GM18517 (cell line): ENCODE results near the gene ASTN2.
A peak's percentile ranks its signal among the peaks of the same experiment; 100 is the strongest.

ENCODE experiments used
- ATAC-seq: cut with Tn5 transposase; IDR thresholded peaks from one replicate; pipeline ENCODE4 v1.9.1; 2021; ENCODE audit warnings: mild to moderate bottlenecking, moderate library complexity; ENCODE audit not compliant: unreplicated experiment

ASTN2 gene

GRCh38 chr9:116409638-116410037 lies 1005.2 kb downstream of the ASTN2 start:
- no peak for ATAC-seq

- ATAC-seq = no peak
Observed at GRCh38 chr9:116409129-116409528, 1005.7 kb downstream of the ASTN2 start.

- no peak for ATAC-seq
Observed at GRCh38 chr9:116406469-116406868, 1008.4 kb downstream of the ASTN2 start.

GRCh38 chr9:116405321-116405720 lies 1009.5 kb downstream of the ASTN2 start:
- no peak for ATAC-seq

DNA sequence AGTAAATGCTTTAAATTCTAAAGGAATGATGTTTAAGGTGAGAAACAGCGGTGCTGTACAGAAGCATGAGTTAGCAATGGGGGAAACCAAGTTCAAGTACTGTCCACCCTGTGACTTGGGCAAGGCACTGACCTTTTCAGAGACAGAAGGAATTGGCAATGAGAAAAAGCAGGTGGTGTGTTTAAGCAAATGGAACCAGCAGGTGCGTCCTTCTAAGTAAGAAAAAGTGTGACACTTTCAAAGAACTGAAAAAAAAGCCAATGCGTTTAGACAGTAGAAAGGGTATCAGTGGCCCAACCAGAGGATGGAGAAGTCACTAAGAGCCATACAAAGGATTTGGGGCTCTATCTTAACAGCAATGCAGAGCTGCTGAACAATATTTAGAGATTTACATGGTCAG lies 1010.6 kb downstream of the ASTN2 start:
- no peak for ATAC-seq

DNA sequence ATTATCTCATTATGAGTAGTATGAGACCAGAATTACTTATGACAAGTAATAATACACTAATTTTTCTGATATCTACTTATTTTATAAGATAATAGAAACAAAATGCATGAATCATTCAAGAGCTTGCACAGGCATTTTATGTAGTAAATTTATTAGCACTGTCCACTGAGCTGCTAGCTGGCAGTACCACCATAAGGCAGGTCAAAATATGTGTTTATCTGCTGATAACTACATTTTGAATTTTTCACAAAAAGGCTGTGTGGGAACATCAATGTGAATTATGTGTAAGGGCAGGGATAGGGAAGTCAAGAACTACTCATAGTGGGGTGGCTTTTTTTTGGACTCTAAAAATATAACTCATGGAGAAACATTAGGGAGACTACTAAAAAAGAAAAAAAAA lies 1011.7 kb downstream of the ASTN2 start:
- no peak for ATAC-seq

DNA sequence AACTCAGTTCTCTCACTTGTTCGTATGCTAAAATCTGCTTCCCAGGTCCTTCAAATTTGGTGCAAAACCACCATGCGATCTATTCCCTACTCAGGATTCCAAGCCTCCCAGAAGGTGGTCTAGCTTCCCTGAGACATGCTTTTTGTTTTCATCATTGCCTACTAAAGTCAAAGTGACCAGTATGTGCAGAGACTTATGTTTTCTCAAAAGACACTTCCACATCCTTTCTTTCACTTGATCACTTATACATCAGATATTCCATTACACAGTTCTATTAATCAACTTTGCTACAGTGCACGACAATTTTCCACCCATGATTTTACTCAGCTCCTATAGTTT lies 1019.2 kb downstream of the ASTN2 start:
- no peak for ATAC-seq

- no peak for ATAC-seq
Observed at GRCh38 chr9:116394894-116395698, 1019.8 kb downstream of the ASTN2 start.

GRCh38 chr9:116394070-116394469 lies 1020.8 kb downstream of the ASTN2 start:
- ATAC-seq = no peak

GRCh38 chr9:116393198-116393597 lies 1021.7 kb downstream of the ASTN2 start:
- ATAC-seq = no peak

DNA sequence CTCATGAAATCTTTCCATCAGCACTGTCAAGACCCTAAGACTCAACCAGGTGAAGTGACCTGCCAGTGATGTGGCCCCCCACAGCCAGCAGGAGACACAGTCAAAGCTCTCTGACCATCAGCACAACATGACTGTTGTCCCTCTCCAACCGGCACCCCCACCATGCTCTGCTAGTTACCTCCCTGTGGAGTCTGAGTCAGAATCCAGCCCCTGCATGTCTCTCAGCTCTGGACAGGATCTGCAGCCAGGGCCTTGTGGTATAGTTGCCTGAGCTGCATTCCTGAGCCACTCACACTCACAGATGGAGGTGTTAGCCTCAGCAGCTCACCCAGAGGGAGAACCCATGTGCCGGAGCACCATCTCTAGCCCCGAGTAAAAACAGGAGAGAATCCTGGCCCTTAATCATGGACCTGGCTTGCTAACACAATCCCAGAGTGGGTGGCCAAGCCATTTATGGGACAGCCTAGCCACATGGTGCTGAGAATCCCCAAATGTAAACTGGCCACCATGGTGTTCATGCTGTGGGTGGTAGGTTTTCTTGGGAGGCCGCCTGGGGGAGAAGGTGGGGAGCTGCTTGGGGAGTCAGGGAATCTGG lies 1023.5 kb downstream of the ASTN2 start:
- ATAC-seq = no peak

DNA sequence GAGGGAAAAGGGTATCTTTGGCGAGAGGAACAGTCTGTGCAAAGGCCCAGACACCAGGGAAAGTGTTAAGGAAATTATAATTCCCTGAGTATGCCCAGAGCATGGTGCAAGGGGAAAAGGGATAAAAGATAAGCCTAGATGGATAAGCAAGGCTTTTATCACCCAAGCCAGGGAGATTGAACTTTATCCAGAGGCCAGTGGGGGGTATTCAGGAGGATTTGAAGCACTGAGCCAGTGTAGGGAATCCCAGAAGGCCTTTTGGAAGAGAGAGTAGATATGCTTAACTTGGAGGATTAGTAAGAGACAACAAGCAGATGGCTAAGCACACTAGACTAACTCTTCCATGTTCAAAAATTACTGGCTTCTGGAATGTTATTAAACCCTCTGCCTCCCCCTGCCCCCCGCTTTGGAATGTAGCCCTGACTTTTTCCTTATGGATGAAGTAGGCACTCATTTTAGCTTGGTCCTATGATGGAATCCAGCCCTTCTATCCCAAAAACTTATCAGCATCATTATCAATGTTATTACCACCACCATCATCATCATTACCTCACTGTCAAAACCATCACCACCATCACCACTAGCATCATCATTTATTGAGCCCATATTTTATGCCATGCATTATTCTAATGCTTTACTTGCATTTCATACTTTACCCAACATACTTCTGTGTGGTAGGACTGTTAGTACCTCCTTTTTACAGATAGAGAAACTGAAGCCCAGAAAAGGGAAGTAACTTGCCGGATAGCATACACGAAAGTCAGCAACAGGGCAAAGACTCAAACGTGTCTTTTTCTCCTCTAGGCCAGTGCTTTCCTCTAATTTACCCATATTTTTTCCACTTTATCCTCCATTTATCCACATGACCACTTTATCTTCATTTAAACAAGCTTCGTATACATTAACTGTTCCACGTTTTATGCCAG lies 1024.3 kb downstream of the ASTN2 start:
- peak; percentile 67 for ATAC-seq

GRCh38 chr9:116389541-116390302 lies 1025.1 kb downstream of the ASTN2 start:
- ATAC-seq = no peak

GRCh38 chr9:116387934-116388698 lies 1026.7 kb downstream of the ASTN2 start:
- no peak for ATAC-seq

- ATAC-seq = no peak
Observed at GRCh38 chr9:116383936-116384335, 1030.9 kb downstream of the ASTN2 start.

GRCh38 chr9:116383133-116383532 lies 1031.7 kb downstream of the ASTN2 start:
- ATAC-seq = no peak

- no peak for ATAC-seq
Observed at GRCh38 chr9:116382053-116382452, 1032.8 kb downstream of the ASTN2 start.

DNA sequence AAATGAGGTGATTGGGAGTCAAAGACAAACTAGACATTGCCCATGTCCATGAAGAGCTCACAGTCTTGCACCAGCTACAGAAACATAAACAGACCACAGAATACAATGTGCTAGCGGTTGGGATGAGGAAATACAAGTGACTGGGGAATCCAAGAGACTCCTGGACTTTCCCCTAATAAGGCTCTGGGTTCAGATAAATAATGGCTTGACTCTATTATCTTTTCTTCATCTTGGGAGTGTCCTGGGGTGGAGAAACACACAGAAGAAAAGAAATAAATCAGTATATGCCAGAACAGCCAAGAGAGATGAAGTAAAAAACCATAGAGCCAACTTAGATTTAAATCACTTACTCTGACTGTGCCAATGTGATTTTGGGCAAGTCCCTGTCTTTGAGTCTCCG lies 1033.5 kb downstream of the ASTN2 start:
- no peak for ATAC-seq

GRCh38 chr9:116380496-116380995 lies 1034.3 kb downstream of the ASTN2 start:
- ATAC-seq = no peak

DNA sequence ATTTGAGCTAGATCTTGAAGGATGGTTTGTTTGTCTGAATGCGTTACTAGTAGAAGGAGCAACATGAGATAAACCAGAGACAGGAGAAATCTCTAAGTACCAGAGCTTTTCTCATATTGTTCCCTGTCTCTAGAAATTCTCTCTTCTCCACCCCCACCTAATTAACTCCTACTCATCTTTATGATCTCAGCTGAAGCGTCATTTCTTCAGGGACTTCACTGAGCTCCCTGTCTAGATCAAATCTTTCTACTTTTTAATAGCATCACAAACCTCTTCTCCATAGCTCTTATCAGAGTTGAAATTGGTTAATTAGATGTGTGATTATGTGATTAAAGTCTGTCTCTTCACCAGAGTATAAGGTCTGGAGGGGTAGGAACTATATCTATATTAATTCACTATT lies 1035.0 kb downstream of the ASTN2 start:
- ATAC-seq = no peak
